Stimulated activated CD4-positive, alpha-beta T cell treated with anti-CD3 and anti-CD28 coated beads, Interleukin-15, amount 100 ng/mL, for 48 hours (primary cell): ENCODE data around the gene DOCK3.
"Not testable (repeated sequence)": the region's sequence is repeated elsewhere in the genome, so short reads cannot be mapped to it uniquely, and the experiment has no call there.

Experiments used
- DNase-seq, 2 donors: peaks; one replicate each; pipeline ENCODE4 v3.0.0-alpha.2; 2020; ENCODE audit warnings: low read depth in 2 of 2

The DOCK3 gene

GRCh38 chr3:51384726-51385473 lies 710.2 kb downstream of the DOCK3 start, which contains the start of gene MANF:
MANF (plus strand) TSS chr3:51385291; CDS start chr3:51385343, 52 bp downstream.
- DNase-seq = peak; percentile 95 to 96

DNA sequence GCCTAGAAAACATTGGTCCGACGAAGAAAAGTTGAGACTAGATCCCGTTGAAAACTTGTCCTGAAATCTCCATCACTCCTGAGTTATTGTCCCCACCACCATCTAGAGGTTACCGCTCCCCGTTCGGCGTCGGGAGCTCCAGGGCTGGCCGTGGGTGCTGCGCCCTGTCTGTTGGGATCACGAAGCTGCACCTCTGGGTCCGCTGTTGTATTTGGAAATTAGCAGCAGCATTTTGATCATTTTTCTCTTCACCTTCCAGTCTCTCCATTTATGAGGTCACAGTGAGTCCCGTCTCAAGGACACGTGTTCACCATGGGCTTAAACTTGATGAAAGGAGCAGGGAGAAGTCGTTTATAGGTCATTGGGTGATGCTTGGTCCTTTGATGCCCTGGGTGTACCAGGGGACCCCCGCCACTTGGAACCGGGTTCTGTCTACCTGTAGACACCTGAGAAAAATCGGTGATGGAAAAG lies 710.9 kb downstream of the DOCK3 start:
- DNase-seq = no peak

- no peak for DNase-seq
Measured at GRCh38 chr3:51386159-51386851, 711.6 kb downstream of the DOCK3 start.

- DNase-seq = no peak
Measured at GRCh38 chr3:51386852-51387229, 712.1 kb downstream of the DOCK3 start.

DNA sequence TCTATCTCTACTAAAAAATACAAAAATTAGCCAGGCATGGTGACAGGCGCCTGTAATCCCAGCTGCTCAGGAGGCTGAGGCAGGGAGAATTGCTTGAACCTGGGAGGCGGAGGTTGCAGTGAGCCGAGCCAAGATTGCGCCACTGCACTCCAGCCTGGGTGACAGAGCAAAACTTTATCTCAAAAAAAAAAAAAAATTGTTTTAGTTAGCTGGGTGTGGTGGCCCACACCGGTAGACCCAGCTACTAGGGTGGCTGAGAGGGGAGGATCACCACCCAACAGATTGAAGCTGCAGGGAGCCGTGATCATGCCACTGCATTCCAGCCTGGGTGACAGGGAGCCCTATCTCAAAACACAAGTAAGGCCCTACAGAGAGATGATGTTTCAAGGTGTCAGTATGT lies 712.6 kb downstream of the DOCK3 start:
- DNase-seq = not testable (repeated sequence)

DNA sequence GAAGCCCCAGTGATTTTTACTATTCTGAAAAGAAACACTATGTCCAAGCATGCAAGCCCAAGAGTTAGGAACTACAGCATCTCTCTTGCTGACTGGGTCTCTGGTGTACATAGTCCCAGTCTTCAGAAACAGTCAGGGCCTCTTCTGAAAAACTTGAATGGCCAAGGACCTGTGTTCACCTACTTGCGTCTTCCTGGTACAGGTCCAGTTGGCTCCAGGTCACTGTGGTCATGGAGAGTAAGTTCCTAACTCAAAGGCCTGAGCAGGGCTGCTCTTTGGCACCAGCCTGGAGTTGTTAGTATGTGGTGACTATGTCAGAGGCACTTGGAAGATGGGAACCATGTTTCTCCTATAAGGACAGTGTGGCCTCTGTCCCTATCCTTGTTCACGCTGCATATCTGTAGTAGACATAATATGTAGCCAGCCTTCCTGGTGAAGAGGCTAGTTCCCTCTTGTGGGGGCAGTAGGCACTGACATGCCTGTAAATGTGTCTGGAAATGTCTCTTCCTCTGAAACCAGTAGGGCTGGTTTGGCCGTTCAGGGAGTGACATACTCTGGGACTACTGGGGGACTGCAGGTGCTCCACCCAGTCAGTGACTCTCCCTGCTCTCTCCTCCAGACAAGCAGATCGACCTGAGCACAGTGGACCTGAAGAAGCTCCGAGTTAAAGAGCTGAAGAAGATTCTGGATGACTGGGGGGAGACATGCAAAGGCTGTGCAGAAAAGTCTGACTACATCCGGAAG lies 713.7 kb downstream of the DOCK3 start:
- DNase-seq = no peak

DNA sequence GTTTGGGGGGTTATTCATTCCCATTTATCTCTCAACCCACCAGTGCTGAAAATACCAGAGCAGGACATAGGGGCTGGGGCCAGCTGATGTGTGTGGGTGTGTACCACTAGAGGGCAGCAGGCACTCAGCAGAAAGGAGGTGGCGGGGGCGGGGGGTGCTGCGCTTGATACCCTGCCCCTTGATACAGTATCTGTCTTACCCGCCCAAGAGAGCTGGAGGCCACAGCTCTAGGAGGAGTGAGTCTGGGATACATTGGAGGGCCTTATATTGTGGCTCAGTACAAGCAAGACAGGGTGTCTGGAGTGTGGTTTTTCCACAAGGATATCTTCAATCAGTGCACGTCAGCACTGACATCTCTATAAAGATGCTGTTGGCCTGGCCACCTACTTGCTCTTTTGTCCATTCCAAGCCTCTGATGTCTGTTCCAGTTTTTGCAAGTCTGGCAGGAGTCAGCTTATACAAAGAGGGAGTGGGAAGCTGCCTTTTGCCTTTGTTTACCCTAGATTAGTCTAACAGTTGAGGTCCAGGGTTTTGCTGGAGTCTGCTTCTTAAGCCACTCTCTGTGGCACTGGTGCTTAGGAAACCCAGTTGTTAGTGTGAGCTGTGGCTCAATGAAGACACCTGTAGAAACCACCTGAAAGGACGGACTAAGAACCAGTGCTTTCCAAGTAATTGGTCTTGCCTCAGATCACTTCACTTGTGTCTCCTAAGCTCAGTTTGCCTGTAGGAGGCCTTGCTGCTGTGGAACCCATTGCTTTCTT lies 714.9 kb downstream of the DOCK3 start:
- DNase-seq = peak in 1 of 2 donors; percentile 48

DNA sequence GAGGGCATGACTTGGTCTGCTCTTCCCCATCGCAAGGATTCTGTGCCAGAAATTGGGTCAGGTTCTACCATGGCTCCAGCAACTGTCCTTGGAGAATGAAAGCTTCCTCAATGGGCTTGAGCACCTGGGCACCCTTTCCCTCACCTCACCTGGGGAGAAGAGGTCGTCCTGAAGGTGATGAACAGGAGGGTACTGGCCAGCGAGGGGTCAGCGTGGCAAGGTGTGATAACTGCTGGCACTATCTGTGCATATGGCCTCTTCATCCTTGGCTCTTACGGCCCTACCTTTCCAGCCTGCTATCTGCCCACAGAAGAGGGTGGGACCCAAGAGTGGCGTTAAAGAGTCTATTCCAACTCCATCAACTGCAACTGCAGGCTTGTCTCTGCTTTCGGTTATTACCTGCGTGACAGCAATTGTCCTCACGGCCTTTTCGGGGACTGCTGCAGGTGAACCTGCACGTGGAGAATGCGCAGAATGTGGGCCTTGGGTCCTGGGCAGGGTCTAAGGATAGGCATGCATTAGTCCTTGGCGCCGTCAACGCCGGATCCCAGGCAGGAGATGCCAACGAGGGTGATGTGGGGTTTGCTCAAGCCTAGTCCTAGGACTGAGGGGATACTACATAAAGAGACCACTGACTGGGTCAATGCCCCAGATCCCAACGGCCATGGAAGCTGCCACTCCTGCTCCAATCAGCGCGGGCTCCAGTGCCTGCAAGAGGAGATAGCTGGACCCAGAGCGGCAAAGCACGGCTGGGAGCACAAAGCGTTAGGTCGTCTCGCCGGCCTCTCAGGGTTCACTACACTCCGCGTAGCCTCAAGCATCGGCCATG lies 715.7 kb downstream of the DOCK3 start:
- no peak for DNase-seq

GRCh38 chr3:51391075-51391565 lies 716.4 kb downstream of the DOCK3 start, which contains the start of gene RBM15B:
RBM15B (plus strand) TSS chr3:51391285; CDS start chr3:51391400, 115 bp downstream.
- DNase-seq = peak; percentile 94 to 97

DNA sequence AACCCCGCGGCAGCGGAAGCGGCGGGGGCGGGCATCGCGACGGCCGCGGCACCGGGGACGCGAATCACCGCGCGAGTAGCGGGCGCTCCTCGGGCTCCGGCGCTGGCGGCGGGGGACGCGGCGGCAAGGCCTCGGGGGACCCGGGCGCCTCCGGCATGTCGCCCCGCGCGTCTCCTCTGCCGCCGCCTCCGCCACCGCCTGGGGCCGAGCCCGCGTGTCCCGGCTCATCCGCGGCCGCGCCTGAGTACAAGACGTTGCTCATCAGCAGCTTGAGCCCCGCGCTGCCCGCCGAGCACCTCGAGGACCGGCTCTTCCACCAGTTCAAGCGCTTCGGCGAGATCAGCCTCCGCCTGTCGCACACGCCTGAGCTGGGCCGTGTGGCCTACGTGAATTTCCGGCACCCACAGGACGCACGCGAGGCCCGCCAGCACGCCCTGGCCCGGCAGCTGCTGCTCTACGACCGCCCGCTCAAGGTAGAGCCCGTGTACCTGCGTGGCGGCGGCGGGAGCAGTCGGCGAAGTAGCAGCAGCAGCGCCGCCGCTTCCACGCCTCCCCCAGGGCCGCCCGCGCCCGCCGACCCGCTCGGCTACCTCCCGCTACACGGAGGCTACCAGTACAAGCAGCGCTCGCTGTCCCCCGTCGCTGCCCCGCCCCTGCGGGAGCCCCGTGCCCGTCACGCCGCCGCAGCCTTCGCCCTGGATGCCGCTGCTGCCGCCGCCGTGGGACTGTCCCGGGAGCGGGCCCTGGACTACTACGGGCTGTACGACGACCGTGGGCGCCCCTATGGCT lies 717.0 kb downstream of the DOCK3 start:
- DNase-seq = no peak

DNA sequence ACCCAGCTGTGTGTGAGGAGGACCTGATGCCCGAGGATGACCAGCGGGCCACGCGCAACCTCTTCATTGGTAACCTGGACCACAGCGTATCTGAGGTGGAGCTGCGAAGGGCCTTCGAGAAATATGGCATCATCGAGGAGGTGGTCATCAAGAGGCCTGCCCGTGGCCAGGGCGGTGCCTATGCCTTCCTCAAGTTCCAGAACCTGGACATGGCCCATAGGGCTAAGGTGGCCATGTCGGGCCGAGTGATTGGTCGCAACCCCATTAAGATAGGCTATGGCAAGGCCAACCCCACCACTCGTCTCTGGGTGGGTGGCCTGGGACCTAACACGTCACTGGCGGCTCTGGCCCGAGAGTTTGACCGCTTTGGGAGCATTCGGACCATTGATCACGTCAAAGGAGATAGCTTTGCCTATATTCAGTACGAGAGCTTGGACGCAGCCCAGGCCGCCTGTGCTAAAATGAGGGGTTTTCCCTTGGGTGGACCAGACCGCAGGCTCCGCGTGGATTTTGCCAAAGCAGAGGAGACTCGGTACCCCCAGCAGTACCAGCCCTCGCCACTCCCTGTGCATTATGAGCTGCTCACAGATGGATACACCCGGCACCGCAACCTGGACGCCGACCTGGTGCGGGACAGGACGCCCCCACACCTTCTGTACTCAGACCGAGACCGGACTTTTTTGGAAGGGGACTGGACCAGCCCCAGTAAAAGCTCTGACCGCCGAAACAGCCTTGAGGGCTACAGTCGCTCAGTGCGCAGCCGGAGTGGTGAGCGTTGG lies 717.8 kb downstream of the DOCK3 start:
- DNase-seq = no peak

DNA sequence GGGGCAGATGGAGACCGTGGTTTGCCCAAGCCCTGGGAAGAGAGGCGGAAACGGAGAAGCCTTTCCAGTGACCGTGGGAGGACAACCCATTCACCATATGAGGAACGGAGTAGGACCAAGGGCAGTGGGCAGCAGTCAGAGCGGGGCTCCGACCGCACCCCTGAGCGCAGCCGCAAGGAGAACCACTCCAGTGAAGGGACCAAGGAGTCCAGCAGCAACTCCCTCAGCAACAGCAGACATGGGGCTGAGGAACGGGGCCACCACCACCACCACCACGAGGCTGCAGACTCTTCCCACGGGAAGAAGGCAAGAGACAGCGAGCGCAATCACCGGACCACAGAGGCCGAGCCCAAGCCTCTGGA lies 718.4 kb downstream of the DOCK3 start:
- DNase-seq = no peak

DNA sequence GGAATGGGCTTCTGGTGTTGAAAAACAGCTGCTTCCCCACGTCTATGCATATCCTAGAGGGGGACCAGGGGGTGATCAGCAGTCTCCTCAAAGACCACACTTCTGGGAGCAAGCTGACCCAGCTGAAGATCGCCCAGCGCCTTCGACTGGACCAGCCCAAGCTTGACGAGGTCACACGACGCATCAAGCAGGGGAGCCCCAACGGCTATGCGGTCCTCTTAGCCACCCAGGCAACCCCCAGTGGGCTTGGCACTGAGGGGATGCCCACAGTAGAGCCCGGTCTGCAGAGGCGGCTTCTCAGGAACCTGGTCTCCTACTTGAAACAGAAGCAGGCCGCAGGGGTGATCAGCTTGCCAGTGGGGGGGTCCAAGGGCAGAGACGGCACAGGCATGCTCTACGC lies 718.8 kb downstream of the DOCK3 start:
- no peak for DNase-seq

DNA sequence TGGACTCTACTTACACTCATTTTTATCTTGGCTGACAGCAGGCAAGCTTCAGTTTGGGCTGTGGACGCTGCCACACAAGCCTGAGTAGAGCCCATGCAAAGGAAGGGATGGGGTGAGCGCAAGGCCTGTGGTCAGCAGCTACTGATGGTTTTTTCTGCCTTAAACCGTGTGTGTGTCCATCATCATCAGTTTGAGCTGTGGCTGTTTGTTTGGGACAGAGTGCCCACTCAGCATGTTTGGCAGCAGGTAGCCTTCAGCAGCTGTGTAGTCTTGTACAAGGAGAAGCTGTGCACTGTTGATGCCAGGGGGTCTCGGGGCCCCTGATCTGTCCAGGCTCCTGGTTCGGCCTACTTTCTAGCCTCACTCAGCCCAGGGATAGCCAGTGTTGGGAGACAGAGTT lies 719.8 kb downstream of the DOCK3 start:
- DNase-seq = no peak

DNA sequence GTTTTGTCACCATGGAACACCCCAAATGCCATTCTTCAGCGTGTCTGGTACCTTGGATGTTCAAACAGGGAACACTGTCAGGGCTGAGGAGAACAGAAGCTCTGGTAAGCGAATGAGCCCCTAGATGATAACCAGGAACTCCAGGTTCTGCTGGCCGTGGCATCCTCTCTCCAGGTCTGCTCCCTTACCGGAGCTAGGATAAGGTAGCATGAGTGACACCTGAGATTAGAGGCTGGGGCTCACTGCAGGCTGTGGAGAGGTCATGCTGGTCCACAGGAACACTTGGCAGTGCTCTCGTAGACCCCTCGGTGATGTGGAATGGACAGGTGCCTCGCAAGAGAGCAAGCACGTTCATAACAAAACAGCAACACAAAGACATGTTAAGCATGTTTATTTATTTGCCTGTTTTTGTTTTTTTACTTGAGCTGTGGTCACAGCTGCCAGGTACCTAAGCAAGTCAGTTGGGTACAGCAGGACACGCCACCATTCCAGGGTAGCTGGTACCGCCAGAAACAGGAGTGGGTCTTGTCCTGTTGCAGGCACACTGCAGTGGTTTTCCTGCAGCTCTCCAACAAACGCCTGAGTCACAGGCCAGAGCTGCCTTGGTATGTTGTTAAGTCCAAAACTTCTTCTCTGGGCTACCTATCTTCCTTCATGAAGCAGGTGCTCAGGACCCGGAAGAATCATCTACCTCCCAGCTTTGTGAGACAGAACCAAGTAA lies 720.9 kb downstream of the DOCK3 start:
- no peak for DNase-seq

- no peak for DNase-seq
Measured at GRCh38 chr3:51396401-51396800, 721.7 kb downstream of the DOCK3 start.

DNA sequence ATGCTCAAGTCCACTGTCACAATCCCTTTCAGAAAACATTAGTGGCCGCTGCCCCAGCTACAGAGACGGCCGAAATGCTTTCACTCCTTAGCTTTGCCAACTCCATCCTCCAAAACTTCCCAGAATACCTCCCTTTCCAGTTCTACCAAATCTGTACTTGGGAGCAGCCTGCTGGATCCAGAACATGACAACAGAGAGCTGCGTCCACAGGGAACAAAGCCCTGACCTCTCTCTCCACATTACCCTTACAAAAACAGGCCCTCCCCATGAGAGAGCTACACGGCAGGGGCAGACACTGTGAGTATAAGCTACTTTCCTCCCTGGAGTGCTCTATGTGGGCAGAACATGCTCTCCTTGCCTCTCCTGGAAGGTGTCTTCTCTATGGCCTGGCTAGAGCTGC lies 722.7 kb downstream of the DOCK3 start:
- no peak for DNase-seq

GRCh38 chr3:51398595-51399310 lies 724.0 kb downstream of the DOCK3 start:
- no peak for DNase-seq
